GM12872 (cell line): ENCODE results near the gene VPS36.

ENCODE experiments used
- TF ChIP-seq, protein P1 (sequence below): IDR thresholded peaks from 3 replicates; pipeline ENCODE4 v1.5.1; 2011; ENCODE audit warnings: low read depth, mild to moderate bottlenecking, low read length, moderate library complexity; ENCODE audit not compliant: insufficient read depth

Gene VPS36

DNA sequence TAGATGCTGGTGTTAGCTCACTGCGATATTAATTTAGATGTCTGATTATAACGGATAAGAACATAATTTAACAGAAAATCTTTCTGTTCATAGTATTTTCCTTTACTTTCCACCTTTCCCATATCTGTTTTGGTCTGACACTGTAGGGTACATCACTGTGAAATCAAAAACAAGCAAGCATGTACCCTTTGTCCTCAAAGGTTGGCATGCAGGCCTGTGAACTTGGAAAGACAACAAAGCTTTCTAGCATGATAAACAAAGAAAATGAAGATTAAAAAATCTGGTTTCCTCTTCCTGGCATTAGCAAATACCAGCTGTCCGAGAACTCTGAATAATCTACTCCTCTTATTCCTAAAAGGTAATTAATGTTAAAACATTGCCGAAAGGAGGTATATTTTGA, 76.0 kb downstream of the VPS36 start:
- TF ChIP-seq, protein P1, sequence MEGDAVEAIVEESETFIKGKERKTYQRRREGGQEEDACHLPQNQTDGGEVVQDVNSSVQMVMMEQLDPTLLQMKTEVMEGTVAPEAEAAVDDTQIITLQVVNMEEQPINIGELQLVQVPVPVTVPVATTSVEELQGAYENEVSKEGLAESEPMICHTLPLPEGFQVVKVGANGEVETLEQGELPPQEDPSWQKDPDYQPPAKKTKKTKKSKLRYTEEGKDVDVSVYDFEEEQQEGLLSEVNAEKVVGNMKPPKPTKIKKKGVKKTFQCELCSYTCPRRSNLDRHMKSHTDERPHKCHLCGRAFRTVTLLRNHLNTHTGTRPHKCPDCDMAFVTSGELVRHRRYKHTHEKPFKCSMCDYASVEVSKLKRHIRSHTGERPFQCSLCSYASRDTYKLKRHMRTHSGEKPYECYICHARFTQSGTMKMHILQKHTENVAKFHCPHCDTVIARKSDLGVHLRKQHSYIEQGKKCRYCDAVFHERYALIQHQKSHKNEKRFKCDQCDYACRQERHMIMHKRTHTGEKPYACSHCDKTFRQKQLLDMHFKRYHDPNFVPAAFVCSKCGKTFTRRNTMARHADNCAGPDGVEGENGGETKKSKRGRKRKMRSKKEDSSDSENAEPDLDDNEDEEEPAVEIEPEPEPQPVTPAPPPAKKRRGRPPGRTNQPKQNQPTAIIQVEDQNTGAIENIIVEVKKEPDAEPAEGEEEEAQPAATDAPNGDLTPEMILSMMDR: no peak

DNA sequence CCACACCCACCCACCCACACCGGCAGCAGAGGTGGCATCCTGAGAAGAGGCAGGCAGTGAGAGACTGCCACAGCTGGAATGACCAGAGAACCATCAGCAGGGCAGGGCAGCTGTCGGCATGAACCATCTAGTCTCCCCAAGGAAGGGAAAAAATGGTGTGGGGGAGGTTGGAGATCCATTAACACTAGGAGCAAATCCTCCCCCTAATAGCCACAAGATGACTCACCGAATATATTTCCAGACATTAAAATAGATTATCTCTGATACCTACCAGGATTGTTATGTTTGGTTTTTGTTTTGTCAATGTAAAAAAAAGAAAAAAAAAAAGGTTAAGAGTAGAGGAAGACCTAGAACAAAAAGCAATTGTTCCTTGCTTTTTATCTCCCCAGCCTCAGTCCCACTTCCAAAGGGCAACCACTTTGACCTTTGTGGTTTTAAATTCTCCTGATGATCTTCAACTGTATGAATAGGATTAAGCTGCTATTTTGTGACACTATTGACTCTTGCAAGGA, 78.6 kb downstream of the VPS36 start:
- TF ChIP-seq, protein P1: no peak

GRCh38 chr13:52366291-52366690, 84.1 kb downstream of the VPS36 start:
- TF ChIP-seq, protein P1: no peak
